H1 (cell line): ENCODE measurements around the gene GABPB2.

ENCODE experiments used
- BACH1 ChIP-seq: IDR thresholded peaks from 2 replicates; pipeline ENCODE4 v1.6.1; 2012; ENCODE audit warnings: low read length, improper control_type of control experiment
- CTCF ChIP-seq, 3 experiments: IDR thresholded peaks; 1 replicate in 2 of 3; 2 replicates in 1 of 3; pipeline versions ENCODE4 v1.5.1 to v1.6.1; 2011; ENCODE audit warnings: low read length in 3 of 3, mild to moderate bottlenecking in 3 of 3, inconsistent platforms in 2 of 3, low read depth in 1 of 3, moderate library complexity in 1 of 3; ENCODE audit not compliant: insufficient read depth in 1 of 3; ENCODE audit errors: control extremely low read depth in 1 of 3
- EP300 ChIP-seq, 2 experiments: IDR thresholded peaks; 1 replicate in 1 of 2; 2 replicates in 1 of 2; pipeline ENCODE4 v1.6.1; 2011 to 2012; ENCODE audit warnings: low read depth in 2 of 2, low read length in 2 of 2, mild to moderate bottlenecking in 2 of 2, borderline replicate concordance in 1 of 2, inconsistent platforms in 1 of 2, moderate library complexity in 1 of 2
- EZH2 ChIP-seq: fragments of 200-600 bp; sonication (generic); IDR thresholded peaks from 2 replicates; pipeline ENCODE4 v1.7.1; 2012; ENCODE audit warnings: low read depth, mild to moderate bottlenecking, moderate library complexity, low read length, inconsistent platforms; ENCODE audit not compliant: severe bottlenecking
- GABPA ChIP-seq: IDR thresholded peaks from 2 replicates; pipeline ENCODE4 v1.6.1; 2011; ENCODE audit warnings: mild to moderate bottlenecking, low read length, moderate library complexity, borderline replicate concordance; ENCODE audit not compliant: insufficient read depth
- RAD21 ChIP-seq, 2 experiments: IDR thresholded peaks in 1 of 2; conservative IDR thresholded peaks in 1 of 2; 2 replicates each; pipeline ENCODE4 v1.6.1; 2011; ENCODE audit warnings: low read depth in 2 of 2, low read length in 2 of 2, improper control_type of control experiment in 1 of 2, inconsistent platforms in 1 of 2, mild to moderate bottlenecking in 1 of 2, moderate library complexity in 1 of 2
- RFX5 ChIP-seq: IDR thresholded peaks from 2 replicates; pipeline ENCODE4 v1.6.1; 2011; ENCODE audit warnings: low read depth, low read length, improper control_type of control experiment, borderline replicate concordance
- USF2 ChIP-seq: IDR thresholded peaks from 2 replicates; pipeline ENCODE4 v1.6.1; 2011; ENCODE audit warnings: low read length, improper control_type of control experiment
- ZNF274 ChIP-seq: IDR thresholded peaks from 2 replicates; pipeline ENCODE4 v1.7.0; 2012; ENCODE audit warnings: low read length, borderline replicate concordance; ENCODE audit errors: extremely low read depth

GRCh38 chr1:151036356-151036755 lies 34.2 kb upstream of the GABPB2 start, which contains the start of gene BNIPL:
- no peak for TF ChIP-seq EZH2
- TF ChIP-seq BACH1, result no peak
- TF ChIP-seq CTCF (IDR thresholded peaks at IDR 0.05; ENCODE audit: control extremely low read depth in 1 of 3, insufficient read depth in 1 of 3, low read depth in 1 of 3, low read length in 3 of 3), result no peak
- no peak for TF ChIP-seq ZNF274
- TF ChIP-seq USF2, result no peak
- TF ChIP-seq EP300 (IDR thresholded peaks at IDR 0.05; ENCODE audit: borderline replicate concordance in 1 of 2, low read depth in 2 of 2, low read length in 2 of 2), result no peak
- no peak for TF ChIP-seq GABPA
- no peak for TF ChIP-seq RAD21 (IDR thresholded peaks at IDR 0.05 in 1 of 2, conservative IDR thresholded peaks at IDR 0.05 in 1 of 2; ENCODE audit: low read depth in 2 of 2, low read length in 2 of 2)
- TF ChIP-seq RFX5, result no peak
